GM18861 (cell line): ENCODE data around the gene FCAMR.
"Not testable (repeated sequence)": the region's sequence is repeated elsewhere in the genome, so short reads cannot be mapped to it uniquely, and the experiment has no call there.

Experiments used
- ATAC-seq: cut with Tn5 transposase; IDR thresholded peaks from one replicate; pipeline ENCODE4 v1.9.1; 2021; ENCODE audit not compliant: unreplicated experiment

FCAMR gene

DNA sequence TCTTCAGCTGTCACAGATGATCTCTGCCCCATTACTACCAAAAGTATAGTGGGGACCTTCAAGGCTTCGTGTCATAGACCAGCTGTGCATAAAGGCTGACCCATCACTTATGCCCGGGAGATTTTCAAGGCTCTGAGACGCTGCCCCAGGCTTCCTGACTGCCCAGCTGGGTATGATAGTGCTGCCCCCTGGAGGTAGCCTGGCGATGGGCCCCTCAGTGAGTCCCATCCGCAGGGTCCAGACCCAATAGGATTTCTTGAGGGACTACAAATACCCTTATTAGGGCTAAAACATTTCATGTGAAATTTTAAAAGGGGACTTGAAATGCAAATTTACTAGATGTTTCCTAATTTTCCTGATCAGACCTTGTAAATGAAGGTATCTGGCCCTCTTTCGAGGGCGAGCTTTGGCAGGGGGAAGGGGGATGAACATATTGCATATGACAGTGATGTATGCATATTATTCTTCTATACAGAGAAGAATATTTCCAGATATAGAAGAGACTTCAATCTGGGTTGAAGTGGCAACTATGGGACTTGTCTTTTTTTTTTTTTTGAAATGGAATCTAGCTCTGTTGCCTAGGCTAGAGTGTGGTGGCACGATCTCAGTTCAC, 36.8 kb downstream of the FCAMR start:
- no peak for ATAC-seq

DNA sequence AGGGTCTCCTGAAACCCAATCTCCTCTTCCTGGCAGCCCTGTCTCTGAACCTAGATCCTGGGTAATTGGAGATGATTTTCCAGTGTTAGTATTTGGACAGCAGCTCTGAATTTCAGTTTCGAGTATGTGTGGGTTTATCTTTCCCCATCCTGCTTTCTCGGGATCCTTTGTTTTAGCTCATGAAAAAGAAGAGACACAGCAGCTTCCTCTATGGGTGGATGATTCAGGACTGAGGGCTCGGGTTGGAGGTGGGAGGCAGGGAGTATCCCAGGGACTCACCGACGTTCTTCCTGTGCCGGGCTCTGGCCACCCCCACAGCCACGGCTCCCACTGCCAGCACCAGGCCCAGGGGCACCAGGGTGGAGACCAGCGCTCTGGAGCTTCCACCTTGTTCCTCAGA, 38.1 kb downstream of the FCAMR start:
- ATAC-seq, result no peak

DNA sequence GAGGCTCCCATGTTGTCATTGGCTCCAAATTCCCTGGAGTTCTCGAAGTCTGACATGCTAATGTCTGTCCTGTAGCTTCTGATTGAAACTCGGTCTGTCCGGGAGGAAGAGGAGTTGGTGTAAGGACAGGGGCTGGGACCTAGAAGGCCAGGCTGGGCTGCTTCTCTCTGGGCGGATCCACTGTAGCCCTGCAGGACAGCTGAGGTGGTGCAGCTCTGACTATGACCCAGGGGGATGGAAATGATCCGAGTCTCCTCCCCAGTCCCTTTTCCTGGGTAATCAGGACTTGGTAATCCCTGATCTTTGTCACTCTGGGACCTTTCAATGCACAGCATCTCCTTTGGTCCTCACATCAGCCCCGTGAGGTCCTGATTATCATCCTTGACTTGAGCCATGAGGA, 38.6 kb downstream of the FCAMR start:
- ATAC-seq, result no peak

DNA sequence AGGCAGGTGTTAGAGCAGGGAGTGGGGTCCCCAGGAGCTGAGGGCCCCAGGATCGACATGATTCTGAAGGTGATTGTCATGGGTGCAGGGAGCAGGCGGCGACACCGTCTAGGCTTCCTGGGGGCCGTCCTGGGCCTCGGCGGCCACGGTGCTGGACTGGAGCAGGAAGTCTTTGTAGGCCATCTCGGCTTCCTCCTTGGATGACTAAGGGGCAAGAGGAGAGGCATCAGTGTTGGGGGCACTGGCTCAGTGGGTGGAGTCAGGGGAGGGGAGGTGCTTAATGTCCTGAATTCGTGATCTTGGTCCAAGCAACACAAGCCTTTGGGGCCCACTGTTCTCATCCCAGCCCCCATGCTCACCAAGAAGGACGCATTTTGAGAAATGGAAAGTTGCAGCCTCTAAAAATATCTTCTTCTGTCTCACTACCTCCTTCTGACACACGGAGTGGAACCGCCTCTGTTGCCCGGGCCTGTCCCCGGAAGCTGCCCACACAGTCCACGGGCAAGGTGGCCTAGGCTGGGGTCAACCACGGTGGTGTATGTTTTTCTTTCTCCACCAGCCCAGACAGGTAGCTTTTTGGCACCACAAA, 40.0 kb downstream of the FCAMR start:
- peak; percentile 70 for ATAC-seq

DNA sequence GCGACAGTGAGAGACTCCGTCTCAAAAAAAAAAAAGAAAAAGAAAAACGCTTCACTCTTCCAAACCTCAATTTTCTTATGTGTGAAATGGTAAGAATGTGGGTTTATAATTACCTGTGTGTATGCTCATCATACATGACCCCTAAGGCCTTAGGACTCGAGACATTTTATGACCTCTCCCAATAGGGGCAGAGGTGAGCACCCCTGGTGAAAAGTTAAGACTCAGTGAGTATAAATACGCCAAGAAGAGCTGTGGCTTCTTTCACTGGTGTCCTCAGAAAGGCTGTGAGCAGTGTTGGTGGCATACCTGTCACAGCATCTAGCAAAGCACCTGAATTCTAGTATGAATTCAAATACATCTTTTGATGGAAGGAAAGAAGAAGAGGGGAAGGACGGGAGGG, 40.7 kb downstream of the FCAMR start:
- ATAC-seq, result no peak

DNA sequence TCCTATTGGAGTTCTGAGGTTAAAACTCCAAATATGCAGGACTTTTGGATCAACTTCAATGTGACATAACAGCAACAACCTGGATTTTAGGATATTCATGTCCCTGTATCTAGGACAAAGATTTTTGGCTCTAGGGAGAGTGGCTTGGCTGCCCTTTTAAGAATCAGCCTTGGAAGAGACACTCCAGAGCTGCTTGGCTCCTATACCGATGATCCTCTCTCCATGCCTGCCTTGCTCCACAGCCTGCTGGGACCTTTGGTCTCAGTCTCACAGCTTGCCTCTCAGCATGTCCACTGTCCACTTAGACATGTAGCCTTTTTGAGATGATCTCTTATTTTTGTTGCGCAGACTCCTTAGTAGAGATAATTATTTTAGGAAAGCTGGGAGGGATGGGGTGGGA, 44.0 kb downstream of the FCAMR start:
- no peak for ATAC-seq

DNA sequence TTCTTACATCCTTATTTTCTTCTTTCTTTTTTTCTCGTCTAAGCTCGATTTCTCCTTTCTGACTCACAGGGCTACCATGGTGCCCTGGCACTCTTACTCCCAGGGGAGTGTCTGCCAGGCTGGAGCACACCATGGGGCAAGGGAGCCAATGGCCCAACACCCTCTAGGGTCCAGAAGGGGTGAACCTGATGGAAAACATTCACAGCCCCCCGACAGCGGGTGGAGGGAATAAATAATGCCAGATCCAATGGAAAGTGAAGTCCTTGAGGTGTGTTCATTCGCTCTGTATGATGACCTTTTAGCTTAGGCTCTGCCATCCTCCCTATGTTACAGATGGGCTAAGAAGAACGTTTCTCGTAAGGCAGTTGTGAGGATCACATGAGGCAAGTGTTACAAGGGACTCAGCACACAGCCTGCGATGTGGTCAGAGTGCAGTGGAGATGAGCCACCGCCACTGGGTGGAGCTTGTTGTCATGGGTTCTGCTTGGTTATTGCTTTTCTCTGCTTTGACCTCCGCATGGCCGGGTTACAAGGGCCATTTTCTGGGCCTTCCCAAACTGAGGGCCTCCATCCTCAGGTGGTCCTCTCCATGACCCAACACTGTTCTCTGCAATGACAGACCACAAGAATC, 45.0 kb downstream of the FCAMR start:
- peak; percentile 51 for ATAC-seq

DNA sequence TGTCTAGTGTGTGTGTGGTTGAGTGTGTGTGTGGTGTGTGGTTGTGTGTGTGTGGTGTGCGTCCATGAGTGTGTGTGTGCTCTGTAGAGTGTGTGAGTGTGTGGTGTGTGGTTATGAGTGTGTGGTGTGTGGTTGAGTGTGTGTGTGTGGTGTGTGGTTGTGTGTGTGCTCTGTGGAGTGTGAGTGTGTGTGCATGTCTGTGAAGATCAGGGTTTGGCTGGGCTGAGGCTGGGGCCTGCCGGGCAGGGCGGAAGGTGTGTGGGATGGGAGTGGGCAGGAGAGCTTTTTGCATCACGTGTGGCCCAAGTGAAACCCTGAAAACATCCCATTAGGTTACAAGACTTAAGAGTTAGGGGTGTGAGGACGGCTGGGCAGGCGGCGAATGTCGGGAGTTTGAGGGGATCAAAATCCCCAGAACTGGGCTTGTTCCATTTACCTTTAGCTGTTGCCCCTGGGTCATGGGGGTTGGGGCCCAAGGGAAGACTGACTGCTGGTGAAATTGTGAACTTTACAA, 45.6 kb downstream of the FCAMR start:
- ATAC-seq, result peak; percentile 19

DNA sequence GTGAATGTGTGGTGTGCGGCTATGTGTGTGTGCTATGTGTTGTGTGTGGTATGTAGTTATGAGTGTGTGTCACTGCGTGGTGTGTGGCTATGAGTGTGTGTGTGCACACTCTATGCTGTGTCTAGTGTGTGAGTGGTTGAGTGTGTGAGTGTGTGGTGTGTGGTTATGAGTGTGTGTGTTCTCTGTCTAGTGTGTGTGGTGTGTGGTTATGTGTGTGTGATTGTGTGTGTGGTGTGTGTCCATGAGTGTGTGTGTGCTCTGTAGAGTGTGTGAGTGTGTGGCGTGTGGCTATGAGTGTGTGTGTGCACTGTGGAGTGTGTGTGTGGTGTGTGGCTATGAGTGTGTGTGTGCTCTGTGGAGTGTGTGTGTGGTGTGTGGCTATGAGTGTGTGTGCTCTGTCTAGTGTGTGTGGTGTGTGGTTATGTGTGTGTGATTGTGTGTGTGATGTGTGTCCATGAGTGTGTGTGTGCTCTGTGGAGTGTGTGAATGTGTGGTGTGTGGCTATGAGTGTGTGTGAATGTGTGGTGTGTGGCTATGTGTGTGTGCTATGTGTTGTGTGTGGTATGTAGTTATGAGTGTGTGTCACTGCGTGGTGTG, 46.2 kb downstream of the FCAMR start:
- ATAC-seq, result not testable (repeated sequence)

DNA sequence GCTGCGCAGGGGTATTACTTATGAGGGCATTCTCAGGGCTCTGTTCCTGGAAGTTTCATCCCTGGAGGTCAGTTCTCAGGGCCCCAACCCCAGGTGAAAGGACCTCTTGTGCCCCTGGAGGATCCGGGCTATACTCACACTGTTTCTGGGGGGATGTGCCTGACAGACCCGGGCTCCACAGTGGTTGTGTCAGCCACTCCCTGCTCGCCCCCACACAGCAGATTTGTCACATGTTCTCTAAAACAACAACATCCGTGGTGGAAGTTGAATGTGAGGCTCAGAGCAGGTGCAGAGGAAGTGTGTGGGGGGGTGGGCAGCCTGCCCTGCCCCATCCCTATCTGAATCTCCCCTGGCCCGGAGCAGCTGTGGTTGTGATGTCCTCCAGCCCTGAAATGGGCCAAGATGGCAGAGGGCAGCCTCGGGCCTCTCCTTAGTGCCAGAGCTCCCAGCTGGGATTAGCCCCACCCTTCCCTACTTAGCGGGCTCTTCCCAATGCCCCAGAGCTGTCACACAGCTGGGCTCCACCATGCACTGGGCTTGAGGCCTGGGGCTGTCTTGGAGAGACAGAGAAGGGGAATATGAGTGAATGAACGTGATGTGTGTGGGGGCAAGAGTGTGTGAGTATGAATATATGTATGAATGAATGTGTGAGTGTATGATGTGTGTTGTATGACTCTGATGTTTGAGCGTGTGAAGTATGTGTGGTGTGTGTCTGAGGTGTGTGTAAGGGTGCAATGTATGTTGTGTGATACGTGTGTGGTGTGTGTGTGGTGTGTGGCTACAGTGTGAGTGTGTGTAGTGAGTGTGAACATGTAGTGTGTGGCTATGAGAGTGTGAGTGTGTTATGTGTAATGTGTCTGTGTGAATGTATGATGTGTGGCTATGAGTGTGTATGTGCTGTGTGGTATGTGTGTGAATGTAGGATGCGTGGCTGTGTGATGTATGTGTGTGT, 47.0 kb downstream of the FCAMR start:
- ATAC-seq, result peak; percentile 48

DNA sequence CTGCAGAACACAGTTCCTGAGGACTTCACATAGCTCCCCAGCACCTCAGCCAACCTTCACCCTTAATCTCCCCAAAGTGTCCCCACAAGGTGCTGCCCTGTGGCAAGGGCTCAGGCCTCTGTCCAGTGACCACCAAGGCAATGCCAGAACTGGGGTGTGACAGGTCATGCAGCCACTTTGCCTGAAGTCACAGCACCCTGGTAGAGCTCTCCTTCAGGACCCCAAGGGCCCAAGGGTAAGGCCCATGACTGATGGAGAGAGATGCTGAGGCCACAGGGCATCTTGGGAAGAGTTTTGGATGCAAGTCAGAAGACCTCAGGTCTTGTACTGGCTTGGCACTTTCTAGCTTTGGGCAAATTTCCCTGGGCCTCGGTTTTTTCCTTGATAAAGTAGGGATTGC, 47.7 kb downstream of the FCAMR start:
- ATAC-seq, result no peak

DNA sequence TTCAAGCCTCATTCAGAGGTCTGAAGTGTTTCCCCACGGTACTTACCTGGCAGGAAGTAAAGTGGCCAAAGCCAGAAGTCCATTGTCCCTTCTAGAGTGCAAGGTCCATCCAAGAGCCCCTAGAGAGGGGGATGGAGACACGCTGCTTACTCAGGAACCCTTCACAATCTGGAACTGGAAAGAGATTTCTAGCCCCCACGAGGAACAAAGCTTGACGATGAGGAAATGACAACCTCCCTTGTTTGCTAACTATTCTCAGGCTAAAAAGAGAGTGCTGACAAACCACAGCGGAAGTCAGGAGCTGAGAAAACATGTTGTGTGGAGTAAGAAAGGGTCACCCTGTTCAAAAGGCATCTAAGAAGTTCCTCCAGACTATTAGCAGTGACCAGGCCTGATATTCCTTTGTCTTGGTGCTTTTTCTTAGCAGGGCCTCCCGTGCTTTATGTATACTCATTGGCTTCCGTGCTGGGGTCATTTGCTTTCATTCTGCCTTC, 48.4 kb downstream of the FCAMR start, which contains the start of gene FCMR:
FCMR (minus strand) TSS at position 170 of the 494 bp plus-strand sequence; CDS start at position 83, 87 bp downstream.
- no peak for ATAC-seq

DNA sequence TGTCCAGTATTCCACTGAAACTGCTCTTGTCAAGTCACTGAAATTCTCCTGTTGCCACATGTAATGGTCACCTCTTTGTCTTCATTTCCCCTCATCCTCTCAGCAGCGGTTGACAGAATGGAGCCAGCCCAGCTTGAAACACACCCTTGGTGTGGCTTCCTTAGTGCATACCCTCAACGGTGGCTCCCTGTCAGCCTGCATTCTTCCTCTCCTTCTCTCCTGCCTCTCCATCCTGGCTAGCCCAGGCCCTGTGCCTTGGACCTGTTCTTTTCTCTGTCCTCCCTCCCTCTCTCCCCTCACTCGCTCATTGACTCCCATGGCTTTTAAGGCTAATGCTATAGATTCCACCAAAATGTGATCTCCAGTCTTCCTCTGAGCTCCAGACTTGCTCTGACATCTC, 52.2 kb downstream of the FCAMR start:
- ATAC-seq, result no peak

DNA sequence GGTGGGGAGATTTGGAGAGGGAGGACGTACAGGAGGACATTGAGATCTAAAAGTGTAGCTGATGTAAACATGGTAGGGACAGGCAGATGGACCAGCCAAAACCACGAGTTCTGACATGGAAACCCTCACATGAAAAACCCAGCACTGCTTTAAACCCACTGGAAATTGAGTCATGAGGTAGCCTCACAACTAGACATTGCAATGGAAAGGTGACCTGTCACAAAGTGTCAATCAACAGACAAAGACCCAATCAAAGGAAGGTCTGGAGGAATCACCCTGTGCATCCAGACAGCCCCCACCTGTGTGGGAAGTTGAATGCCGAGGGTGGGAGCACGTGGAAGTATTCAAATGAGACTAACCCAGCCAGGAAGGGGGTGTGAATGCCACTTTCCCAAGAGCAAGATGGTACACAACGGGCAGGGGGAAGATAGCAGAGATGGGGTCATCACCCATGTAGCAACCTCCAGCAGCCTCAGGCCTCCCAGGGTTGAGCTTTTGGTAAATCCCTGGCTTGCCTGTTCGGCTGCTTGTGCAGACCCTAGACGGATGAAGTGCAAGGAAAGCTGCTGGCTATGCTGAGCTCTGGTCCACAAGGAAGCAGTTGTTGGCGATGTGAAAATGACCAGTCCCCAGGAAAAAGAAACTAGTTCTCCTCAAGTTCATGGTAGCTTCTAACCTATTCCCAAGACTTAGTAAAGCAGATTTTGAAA, 54.1 kb downstream of the FCAMR start:
- no peak for ATAC-seq

DNA sequence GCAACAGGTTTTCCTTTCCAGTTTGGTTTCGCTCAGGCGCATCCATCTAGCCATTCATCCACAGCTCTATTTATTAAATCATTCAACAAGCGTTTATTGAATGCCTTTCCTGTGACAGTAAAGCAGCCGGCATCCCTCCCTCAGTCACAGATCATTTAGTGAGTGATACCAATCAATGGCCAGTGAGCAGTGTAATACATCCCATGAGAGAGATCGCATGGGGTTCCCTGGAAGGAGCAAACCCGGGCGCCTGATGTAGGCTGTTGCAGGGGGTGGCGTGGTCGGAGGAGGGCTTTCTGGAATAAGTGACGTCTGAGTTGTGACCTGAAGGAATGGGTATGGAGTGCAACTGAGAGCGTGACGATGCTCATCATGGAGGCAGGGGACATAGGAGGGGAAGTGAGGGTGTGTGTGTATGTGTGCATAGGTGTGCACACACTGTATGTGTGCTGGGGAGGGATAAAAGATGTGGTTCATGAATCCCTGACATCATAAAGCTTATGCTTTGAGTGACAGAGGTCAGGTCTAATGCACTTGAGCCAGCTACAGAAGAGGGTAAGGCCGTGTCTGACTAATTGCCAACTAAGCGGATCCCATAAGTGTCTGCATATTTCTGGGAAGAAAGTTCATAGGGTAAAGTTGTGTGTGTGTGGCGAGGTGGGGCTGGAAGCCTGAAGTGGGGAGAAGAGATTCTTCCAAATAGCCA, 55.1 kb downstream of the FCAMR start:
- no peak for ATAC-seq

DNA sequence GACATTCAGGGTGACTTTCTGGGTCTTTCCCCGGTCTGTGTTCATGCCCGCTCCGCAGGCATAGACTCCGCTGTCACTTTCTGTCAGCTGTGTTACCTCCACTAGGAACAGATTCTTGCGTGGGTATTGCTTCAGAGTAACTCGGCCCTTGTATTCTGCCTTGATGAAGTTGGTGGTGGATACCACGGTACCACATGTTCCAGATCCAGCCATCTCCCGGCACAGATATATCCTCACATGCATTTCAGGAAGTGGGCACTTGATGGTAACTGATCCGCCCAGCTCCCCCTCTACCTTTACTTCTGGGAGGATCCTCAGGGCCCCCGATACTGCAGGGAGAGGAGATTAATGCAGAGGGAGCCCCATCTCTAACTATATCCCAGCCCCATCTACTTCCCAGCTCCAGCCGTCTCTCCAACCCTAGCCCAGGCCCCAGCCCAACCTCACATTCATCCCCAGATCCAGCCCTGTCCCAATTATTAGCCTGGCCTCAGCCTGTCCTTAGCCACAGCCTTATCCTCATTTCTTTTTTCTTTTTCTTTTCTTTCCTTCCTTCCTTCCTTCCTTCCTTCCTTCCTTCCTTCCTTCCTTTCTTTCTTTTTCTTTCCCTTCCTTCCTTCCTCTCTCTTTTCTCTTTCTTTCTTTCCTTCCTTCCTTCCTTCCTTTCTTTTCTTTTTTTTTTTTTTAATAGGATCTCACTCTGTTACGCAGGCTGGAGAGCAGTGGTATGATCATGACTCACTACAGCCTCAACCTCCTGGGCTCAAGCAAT, 56.3 kb downstream of the FCAMR start:
- no peak for ATAC-seq

DNA sequence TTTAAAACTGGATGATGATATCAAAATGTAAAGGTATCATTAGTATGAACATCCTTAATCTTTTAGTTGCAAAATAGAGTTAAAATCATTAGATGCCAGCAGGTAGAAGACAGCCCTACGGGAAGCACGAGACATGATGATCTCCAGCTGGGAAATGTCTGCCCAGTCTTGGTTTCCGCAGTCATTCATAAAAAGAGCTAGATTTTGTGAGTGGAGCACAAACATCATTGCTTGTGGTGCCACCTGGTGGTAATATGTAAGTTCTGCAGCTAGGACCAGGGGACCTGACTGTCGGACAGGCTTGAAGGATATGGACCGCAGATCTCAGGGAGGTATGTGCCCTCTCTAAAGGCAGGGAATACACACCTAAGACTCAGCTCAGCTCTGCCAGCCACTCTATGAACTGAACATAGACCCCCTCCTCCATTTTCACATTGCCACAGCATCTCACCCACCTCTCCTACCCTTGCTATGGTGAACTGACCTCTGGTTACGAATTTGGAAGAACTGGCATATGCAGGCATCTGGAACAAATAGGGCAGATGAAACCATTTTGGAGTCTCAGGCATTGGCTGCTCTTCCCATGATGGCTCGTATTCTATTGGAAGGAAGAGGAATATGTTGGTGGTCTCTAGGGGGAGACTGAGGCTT, 57.7 kb downstream of the FCAMR start:
- no peak for ATAC-seq

DNA sequence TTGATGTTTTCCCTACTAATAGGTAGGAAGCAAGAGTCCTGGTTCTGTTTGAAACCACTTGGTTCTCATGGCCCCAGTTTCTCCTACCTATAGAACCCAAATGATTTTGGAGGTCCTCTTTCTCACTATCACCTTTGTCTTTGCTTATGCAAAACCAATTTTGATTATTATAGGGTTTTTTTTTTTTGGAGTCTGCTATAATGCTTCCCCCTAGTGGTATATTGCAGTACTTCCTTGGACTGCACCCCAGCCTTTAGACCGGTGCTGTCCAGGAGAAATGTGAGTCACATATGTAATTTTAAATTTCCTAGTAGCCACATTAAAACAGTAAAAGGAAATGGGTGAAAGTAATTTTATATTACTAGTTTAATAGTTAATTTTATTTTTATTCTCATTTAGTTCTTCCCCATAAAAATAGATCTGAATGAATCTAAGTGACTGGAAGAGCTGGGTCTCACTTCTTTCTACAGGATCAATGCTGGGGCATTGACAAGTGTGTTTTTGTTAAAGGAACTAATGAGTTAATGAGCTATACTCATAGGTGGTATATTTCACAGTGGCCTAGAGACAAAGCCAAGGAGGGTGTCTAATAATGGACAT, 59.1 kb downstream of the FCAMR start:
- ATAC-seq, result no peak
